Measurements from ENCODE around the gene PSMB5.

DNA sequence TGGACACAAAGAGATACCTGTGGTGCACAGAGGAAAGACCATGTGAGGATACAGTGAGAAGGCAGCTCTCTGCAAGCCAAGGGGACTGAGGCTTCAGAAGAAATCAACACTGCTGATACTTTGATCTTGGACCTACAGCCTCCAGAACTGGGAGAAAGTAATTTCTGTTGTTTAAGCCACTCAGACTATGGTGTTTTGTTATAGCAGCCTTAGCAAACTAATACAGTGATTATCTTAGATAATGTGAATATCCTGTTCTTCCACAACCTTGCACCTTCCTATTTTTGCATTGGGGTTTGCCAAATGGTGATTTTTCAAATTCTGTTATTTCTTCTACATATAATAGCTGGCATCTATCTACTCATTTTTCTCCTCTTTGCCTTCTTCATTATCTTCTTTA lies 16.6 kb downstream of the PSMB5 start:
- TF ChIP-seq CTCF (IDR thresholded peaks at IDR 0.05) (no peak), POLR2A (IDR thresholded peaks at IDR 0.05) (no peak)
